SK-N-SH (cell line): ENCODE data around the gene RORB.

Experiments used
- CTCF ChIP-seq: fragments of 200-600 bp; sonication (generic); IDR thresholded peaks from 2 replicates; pipeline ENCODE4 v1.6.1; 2017; ENCODE audit warnings: antibody characterized with exemption, mild to moderate bottlenecking, moderate library complexity
- EP300 ChIP-seq, 2 experiments: IDR thresholded peaks; 2 replicates each; pipeline versions ENCODE4 v1.4.0 to v1.6.1; 2012; ENCODE audit warnings: borderline replicate concordance in 1 of 2, low read depth in 1 of 2, low read length in 1 of 2
- FOXJ3 ChIP-seq: sonication (generic); formaldehyde crosslinking; IDR thresholded peaks from 2 replicates; pipeline ENCODE4 v1.5.1; 2020; ENCODE audit warnings: mild to moderate bottlenecking, missing genetic modification reagents
- GABPA ChIP-seq: IDR thresholded peaks from 2 replicates; pipeline ENCODE4 v1.4.0; 2012; ENCODE audit warnings: low read depth, mild to moderate bottlenecking
- NRF1 ChIP-seq: IDR thresholded peaks from 2 replicates; pipeline ENCODE4 v1.6.1; 2012; ENCODE audit warnings: low read depth, mild to moderate bottlenecking, low read length
- PBX3 ChIP-seq: IDR thresholded peaks from 2 replicates; pipeline ENCODE4; 2012
- RAD21 ChIP-seq: IDR thresholded peaks from 2 replicates; pipeline ENCODE4 v1.6.1; 2012; ENCODE audit warnings: mild to moderate bottlenecking, low read length
- REST ChIP-seq: IDR thresholded peaks from 2 replicates; pipeline ENCODE4 v1.6.1; 2012; ENCODE audit warnings: mild to moderate bottlenecking, low read depth, low read length, moderate library complexity
- TEAD4 ChIP-seq: IDR thresholded peaks from 2 replicates; pipeline ENCODE4 v1.4.0; 2012; ENCODE audit warnings: mild to moderate bottlenecking, borderline replicate concordance; ENCODE audit not compliant: insufficient read depth
- USF1 ChIP-seq: IDR thresholded peaks from 2 replicates; pipeline ENCODE4 v1.4.0; 2012; ENCODE audit warnings: low read depth, borderline replicate concordance
- USF2 ChIP-seq: fragments of 150-350 bp; IDR thresholded peaks from 2 replicates; pipeline ENCODE4 v1.6.1; 2017; ENCODE audit warnings: antibody characterized with exemption, low read length, low read depth, borderline replicate concordance
- YY1 ChIP-seq: IDR thresholded peaks from 2 replicates; pipeline ENCODE4 v1.4.0; 2012; ENCODE audit warnings: low read depth, mild to moderate bottlenecking

- TF ChIP-seq GABPA (no peak), USF1 (no peak), CTCF (peak; percentile 76), YY1 (no peak), TEAD4 (no peak), USF2 (no peak), FOXJ3 (CRISPR knock-in tag) (no peak), EP300 (IDR thresholded peaks at IDR 0.05; ENCODE audit: borderline replicate concordance in 1 of 2, low read depth in 1 of 2, low read length in 1 of 2) (no peak), REST (no peak), RAD21 (peak; percentile 92), NRF1 (no peak), PBX3 (no peak)
These were observed 73.9 kb downstream of the RORB start for GRCh38 chr9:74570879-74571512.
